GM10248 (cell line): Measurements from ENCODE around the gene ZG16.
A peak's percentile ranks its signal among the peaks of the same experiment; 100 is the strongest.

Experiments
- CTCF ChIA-PET: fragments of 300-600 bp; sonication (Branson Sonifier 250); formaldehyde crosslinking; extraction: SDS; loops from one replicate; lab custom pipeline; 2021; ENCODE audit warnings: antibody characterized with exemption; lab: Yijun Ruan, JAX
- POLR2A ChIA-PET: fragments of 350-650 bp; sonication (Branson Sonifier 250); formaldehyde crosslinking; extraction: SDS; loops from one replicate; lab custom pipeline; 2020; ENCODE audit warnings: antibody characterized with exemption; lab: Yijun Ruan, JAX
- DNase-seq: peaks from one replicate; pipeline ENCODE4 v3.0.0; 2012; ENCODE audit errors: extremely low spot score
- CTCF ChIP-seq: IDR thresholded peaks from 2 replicates; pipeline ENCODE4 v1.5.1; 2012; ENCODE audit warnings: mild to moderate bottlenecking, low read depth; ENCODE audit errors: extremely low read depth, missing control alignments, control extremely low read depth

Gene ZG16

GRCh38 chr16:29813644-29814562, 35.8 kb downstream of the ZG16 start:
- no peak for TF ChIP-seq CTCF
- POLR2A ChIA-PET, result interaction anchor here (0.6 kb wide), 2 partner anchors 13 to 35 kb away, joined by 3 to 6 read pairs; no protein-coding TSS in a partner anchor
- no peak for DNase-seq
- CTCF ChIA-PET, result interaction anchor here (1.7 kb wide), 1 partner anchor 24 kb away, joined by 4 read pairs; the partner anchor contains the start of gene KIF22

GRCh38 chr16:29814592-29814991, 36.5 kb downstream of the ZG16 start:
- DNase-seq, result no peak
- ChIA-PET CTCF (interaction anchor here (1.7 kb wide), 1 partner anchor 25 kb away, joined by 4 read pairs; the partner anchor contains the start of gene KIF22), POLR2A (no interaction called here)
- no peak for TF ChIP-seq CTCF

GRCh38 chr16:29815032-29815721, 37.1 kb downstream of the ZG16 start:
- TF ChIP-seq CTCF, result no peak
- DNase-seq, result no peak
- CTCF ChIA-PET, result interaction anchor here (0.6 to 3.9 kb wide), 18 partner anchors 8 to 173 kb away, joined by 3 to 39 read pairs (median 4); partner anchors contain the start of gene MAZ
- POLR2A ChIA-PET, result interaction anchor here (1.7 kb wide), 1 partner anchor 8 kb away, joined by 8 read pairs; no protein-coding TSS in a partner anchor

GRCh38 chr16:29815793-29816693, 38.0 kb downstream of the ZG16 start, which contains the start of gene PAGR1:
Gene PAGR1 (plus strand): TSS chr16:29816152. CDS start chr16:29816526, 374 bp downstream.
- ChIA-PET CTCF (interaction anchor here (0.6 to 3.9 kb wide), 22 partner anchors 8 to 177 kb away, joined by 3 to 39 read pairs (median 4); partner anchors contain the start of gene MAZ), POLR2A (interaction anchor here (0.5 to 1.7 kb wide), 6 partner anchors 9 to 274 kb away, joined by 3 to 8 read pairs (median 4); partner anchors contain the start of gene TAOK2)
- TF ChIP-seq CTCF, result peak; percentile 97
- peak; percentile 96 for DNase-seq

GRCh38 chr16:29816694-29817441, 38.8 kb downstream of the ZG16 start:
- TF ChIP-seq CTCF, result no peak
- peak; percentile 53 for DNase-seq
- ChIA-PET POLR2A (interaction anchor here (0.5 to 1.7 kb wide), 5 partner anchors 10 to 273 kb away, joined by 3 to 8 read pairs (median 4); partner anchors contain the start of gene TAOK2), CTCF (interaction anchor here (0.6 to 3.9 kb wide), 12 partner anchors 10 to 176 kb away, joined by 3 to 39 read pairs (median 4); partner anchors contain the start of gene MAZ)
